Uterus (tissue), 4 donors: ENCODE measurements around the gene PCDH9. TPM values are rescaled to one million over a fixed set of nuclear protein-coding genes. Genes with fewer than 3 reads are reported as not detected.

Experiments used
- DNase-seq, 2 donors: peaks; one replicate each; pipeline ENCODE4 v3.0.0-alpha.2; 2019 to 2020
- H3K27ac ChIP-seq, 2 donors: fragments of 200-600 bp; sonication (generic); 1 replicate in 1 of 2; 2 replicates in 1 of 2; pipeline ENCODE4 v1.5.1; 2016 to 2018
- H3K27me3 ChIP-seq, 2 donors: fragments of 200-600 bp; sonication (generic); one replicate each; pipeline ENCODE4 v1.5.1; 2018 to 2019; ENCODE audit warnings: control low read depth in 1 of 2
- H3K36me3 ChIP-seq, 2 donors: fragments of 200-600 bp; sonication (generic); one replicate each; pipeline ENCODE4 v1.5.1; 2019; ENCODE audit warnings: control low read depth in 1 of 2
- H3K4me1 ChIP-seq, 2 donors: fragments of 200-600 bp; sonication (generic); one replicate each; pipeline ENCODE4 v1.5.1; 2018 to 2019; ENCODE audit warnings: control low read depth in 1 of 2
- H3K4me3 ChIP-seq, 2 donors: fragments of 200-600 bp; sonication (generic); 1 replicate in 1 of 2; 2 replicates in 1 of 2; pipeline ENCODE4 v1.5.1; 2018 to 2019; ENCODE audit warnings: mild to moderate bottlenecking in 1 of 2
- H3K9me3 ChIP-seq, 2 donors: fragments of 200-600 bp; sonication (generic); one replicate each; pipeline ENCODE4 v1.5.1; 2019; ENCODE audit warnings: control low read depth in 1 of 2
- CTCF ChIP-seq, 4 experiments: fragments of 200-600 bp in 2 of 4; fragments of 450-650 bp in 2 of 4; sonication (generic) in 2 of 4; IDR thresholded peaks; one replicate each; pipeline ENCODE4 v1.5.1; 2016 to 2019; ENCODE audit warnings: antibody characterized with exemption in 4 of 4, mild to moderate bottlenecking in 2 of 4, moderate library complexity in 1 of 4
- POLR2A ChIP-seq, 2 donors: fragments of 450-650 bp; IDR thresholded peaks; one replicate each; pipeline ENCODE4 v1.6.1; 2016; ENCODE audit warnings: antibody characterized with exemption in 2 of 2, mild to moderate bottlenecking in 1 of 2, moderate library complexity in 1 of 2
- intact Hi-C: fragments of 100-400 bp; cut with DNase I; formaldehyde crosslinking; loops from one replicate; pipeline ENCODE4 v1.15.1; 2023; ENCODE audit warnings: low total_unique reads
- total RNA-seq, 4 donors: library from RNA; depleted of rRNA in 3 of 4; stranded (reverse); fragments of >200 nt in 3 of 4; gene quantifications; one replicate each; pipeline versions ENCODE4 v1.1.0 to v1.2.4, GENCODE V29; 2014 to 2023
- donor health status: DM: yes; HTN: yes; CAD: no.

Gene PCDH9
- total RNA-seq, 4 donors from 2014 or later, result 0.51 to 45.7 (median 2.1) TPM

DNA sequence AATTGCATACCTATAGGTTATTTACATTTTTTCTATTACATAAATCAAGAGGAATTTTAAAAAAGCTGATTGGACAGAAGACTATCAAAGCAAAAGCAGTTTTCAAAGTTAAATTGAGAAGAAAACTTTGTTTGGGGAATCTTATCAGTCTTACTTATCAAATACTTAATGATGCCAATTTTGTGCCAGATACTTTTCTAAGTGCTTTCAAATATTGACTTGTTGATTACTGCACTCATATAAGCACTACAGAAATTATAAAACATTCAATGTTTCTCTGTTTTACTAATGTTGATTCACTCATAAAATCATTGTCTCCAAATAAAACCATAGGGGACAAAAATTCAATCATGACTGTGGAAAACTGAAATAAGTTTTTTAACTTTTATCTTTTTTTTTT lies 36.2 kb downstream of the PCDH9 start:
- no peak overlapping the region for H3K4me3 ChIP-seq
- no peaks in the 10 kb centered on the region for H3K27me3 ChIP-seq
- DNase-seq, result no peak
- no peak for TF ChIP-seq POLR2A (IDR thresholded peaks at IDR 0.05)
- TF ChIP-seq CTCF (IDR thresholded peaks at IDR 0.05), result no peak
- no peaks in the 10 kb centered on the region for H3K4me1 ChIP-seq
- no peaks in the 10 kb centered on the region for H3K9me3 ChIP-seq
- intact Hi-C loops, result no loop called here
- H3K36me3 ChIP-seq, result no peaks in the 10 kb centered on the region
- H3K27ac ChIP-seq, result no peak overlapping the region

- H3K27me3 ChIP-seq, result no peaks in the 10 kb centered on the region
- H3K4me1 ChIP-seq, result no peaks in the 10 kb centered on the region
- no peaks in the 10 kb centered on the region for H3K9me3 ChIP-seq
- no peak for TF ChIP-seq CTCF (IDR thresholded peaks at IDR 0.05)
- no peak for TF ChIP-seq POLR2A (IDR thresholded peaks at IDR 0.05)
- DNase-seq, result no peak
- intact Hi-C loops, result no loop called here
- H3K36me3 ChIP-seq, result no peaks in the 10 kb centered on the region
- H3K27ac ChIP-seq, result no peak overlapping the region
- H3K4me3 ChIP-seq, result no peak overlapping the region
Measured at GRCh38 chr13:67192751-67193150, 37.4 kb downstream of the PCDH9 start.

DNA sequence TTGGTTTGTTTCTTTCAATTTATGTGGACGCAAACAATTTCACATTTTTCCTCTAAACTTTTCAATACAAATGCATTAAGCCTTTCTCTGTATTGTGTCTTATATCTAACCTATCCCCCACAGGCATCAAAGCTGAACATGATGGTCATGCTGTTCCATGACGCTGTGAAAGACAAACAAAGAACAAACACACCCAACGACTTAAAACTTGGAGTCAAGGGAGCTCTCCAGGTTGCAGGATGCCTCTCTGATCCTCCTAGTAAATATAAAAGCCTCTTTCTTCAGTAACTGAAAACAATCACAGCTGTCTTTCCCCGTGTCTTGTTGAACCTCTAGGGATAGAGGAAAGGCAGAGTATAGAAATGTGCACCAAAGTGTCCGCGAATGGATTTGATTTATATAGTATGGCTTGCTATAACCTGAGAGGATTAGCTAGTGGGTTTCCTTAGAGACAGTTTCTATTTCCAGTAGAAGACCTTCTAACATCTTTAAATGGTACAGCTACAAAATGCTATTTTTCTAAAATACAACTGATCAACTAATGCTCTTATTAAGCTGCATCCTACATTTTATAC lies 43.1 kb downstream of the PCDH9 start:
- Histone ChIP-seq H3K9me3 (no peaks in the 10 kb centered on the region), H3K27me3 (no peaks in the 10 kb centered on the region), H3K27ac (no peak overlapping the region), H3K36me3 (no peaks in the 10 kb centered on the region), H3K4me1 (no peaks in the 10 kb centered on the region), H3K4me3 (no peak overlapping the region)
- intact Hi-C loops, result no loop called here
- DNase-seq, result no peak
- TF ChIP-seq POLR2A (IDR thresholded peaks at IDR 0.05), result no peak

GRCh38 chr13:67184247-67184646 lies 45.9 kb downstream of the PCDH9 start:
- H3K36me3 ChIP-seq, result no peaks in the 10 kb centered on the region
- no peak overlapping the region for H3K27ac ChIP-seq
- no peaks in the 10 kb centered on the region for H3K27me3 ChIP-seq
- TF ChIP-seq CTCF (IDR thresholded peaks at IDR 0.05), result no peak
- no peak for TF ChIP-seq POLR2A (IDR thresholded peaks at IDR 0.05)
- intact Hi-C loops, result no loop called here
- DNase-seq, result no peak
- no peaks in the 10 kb centered on the region for H3K9me3 ChIP-seq
- no peak overlapping the region for H3K4me3 ChIP-seq
- H3K4me1 ChIP-seq, result no peaks in the 10 kb centered on the region

DNA sequence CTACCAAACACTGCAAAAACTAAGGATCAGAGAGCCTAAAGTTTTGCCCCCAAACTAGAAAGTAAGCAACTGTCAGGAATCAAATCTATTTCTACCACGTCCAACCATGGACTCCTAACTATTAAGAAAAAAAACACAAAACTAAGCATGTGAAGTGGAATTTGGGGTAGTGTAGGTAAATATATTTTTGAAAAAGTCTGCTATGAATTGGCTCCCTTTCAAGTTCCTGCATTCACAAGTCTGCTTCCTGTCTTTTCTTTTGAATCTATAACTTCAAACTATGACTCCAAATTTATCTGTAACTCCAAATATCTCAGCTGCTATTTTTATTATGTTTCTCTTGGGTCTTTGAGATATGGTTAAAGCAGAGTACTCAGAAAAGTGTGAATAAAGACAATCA lies 47.0 kb downstream of the PCDH9 start:
- no peak overlapping the region for H3K4me3 ChIP-seq
- no peaks in the 10 kb centered on the region for H3K4me1 ChIP-seq
- intact Hi-C loops, result no loop called here
- H3K9me3 ChIP-seq, result no peaks in the 10 kb centered on the region
- H3K27ac ChIP-seq, result no peak overlapping the region
- no peak for DNase-seq
- no peaks in the 10 kb centered on the region for H3K27me3 ChIP-seq
- TF ChIP-seq CTCF (IDR thresholded peaks at IDR 0.05) (no peak), POLR2A (IDR thresholded peaks at IDR 0.05) (no peak)
- no peaks in the 10 kb centered on the region for H3K36me3 ChIP-seq
